GM19240 (cell line): ENCODE measurements around the gene REELD1.

Source experiments
- DNase-seq: peaks from one replicate; pipeline ENCODE4 v3.0.0; 2011; ENCODE audit warnings: low spot score; ENCODE audit not compliant: insufficient read length

REELD1 gene

DNA sequence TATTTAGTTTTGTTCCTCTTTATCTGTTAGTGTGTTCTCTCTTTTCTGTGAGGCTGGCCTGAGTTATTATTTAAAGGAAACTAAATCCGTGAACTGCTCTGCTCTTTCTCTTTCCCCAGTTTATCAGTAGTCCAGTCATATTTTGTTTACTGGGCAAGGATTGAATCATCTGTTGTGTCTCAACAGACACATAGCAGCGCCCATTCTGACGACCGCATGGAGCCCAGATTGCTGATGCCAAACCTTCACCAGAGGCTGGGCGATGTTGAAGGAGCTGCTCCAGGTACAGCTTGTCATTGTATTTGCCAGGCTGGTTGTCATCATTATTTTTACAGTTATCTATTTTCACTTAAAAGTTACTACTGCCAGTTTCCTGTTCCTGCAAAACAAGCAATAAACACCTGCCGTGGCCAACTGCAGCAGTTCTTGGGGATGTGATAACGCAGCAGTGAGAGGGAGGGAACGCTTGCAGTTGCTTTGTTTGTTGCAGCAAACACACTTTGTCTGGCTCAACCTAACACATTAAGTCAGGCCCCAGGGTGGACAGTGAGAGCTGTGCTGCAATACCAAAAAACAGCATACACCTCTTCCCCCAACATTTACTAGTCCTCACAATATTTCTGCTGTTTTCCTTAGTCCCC lies 10.1 kb downstream of the REELD1 start:
- no peak for DNase-seq

DNA sequence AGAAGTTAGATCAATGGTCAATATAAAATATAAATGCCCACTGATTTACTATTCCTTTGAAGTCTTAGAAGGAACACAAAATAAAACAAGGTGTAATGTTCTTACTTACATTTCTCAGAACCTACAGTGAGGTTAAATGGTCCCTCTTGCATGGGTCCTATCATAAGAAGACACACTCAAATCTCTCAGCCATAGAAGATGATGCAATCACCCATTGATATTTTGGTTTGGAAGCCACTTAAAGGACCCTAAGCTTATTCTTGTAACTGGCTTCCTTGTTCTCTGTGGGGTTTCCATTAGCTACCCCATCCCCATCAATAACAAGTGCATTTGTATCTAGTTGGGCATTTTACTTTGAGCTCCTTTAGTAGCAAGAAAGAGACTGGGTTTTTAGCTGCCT lies 15.1 kb downstream of the REELD1 start:
- DNase-seq = no peak

DNA sequence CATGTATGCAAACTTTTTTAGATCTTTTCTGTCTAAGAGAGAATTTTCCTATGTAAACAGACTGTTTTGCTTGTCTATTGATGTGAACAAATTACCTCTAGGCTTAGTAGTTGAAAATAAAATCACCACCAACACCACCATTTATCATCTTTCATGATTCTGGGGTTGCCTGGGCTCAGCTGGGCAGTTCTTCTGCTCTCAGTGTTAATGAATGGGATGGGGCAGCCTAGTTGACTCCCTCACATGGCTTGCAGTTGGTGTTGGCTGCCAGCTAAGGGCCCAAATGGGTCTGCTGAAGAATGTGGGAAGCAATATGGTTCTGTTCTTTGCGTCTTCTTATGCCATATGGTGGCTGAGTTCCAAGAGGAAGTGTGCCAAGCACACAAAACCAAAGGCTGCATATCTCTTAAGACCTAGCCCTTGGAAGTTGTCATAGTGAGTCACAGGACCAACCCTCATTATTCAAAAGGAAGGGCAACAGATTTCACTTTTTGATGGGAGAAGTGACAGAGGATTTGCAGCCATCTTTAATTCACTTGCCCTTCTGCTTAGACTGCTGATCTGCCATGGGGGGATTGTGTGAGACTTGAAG lies 17.9 kb downstream of the REELD1 start:
- no peak for DNase-seq

DNA sequence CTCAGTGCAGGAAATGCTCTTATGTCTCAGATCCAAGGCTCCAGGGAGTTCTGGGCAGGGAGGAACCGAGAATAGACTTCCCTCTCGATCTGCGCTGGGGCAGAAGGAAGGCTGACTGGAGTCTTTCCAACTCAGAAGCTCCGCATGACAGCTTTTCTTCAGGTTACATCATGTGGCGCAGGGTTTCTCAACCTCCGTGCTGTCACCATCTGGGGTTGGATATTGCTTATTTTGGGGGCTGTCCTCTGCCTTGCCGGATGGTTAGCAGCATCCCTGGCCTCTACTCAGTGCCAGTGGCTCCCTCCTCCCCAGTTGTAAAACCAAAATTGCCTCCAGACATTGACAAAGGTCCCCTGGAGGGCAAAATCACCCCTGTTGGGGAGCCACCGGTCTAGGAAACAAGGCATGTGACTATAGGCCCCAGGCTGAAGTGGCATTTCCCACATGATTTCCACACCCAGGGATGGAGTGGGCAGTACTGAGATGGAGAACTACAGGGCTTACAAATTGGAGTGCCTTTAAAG lies 21.4 kb downstream of the REELD1 start:
- DNase-seq = no peak

DNA sequence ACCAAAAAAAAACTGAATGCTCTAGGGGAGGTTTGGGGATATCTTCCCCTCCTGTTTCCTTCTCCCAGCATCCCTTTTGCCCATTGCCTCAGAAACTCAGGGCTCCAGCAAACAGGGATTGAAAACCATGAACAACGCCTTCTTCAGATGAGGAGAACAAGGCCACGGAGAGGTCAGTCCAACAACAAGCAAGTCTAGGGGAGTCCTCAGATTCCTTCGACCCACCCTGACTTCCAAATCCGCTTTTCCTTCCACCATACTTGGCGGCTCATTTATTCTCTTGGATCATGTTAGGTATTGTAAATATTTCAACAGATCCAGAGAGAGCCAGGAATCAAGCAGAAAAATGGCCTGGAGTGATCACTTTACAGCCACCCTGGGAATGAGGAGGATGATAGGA lies 21.9 kb downstream of the REELD1 start:
- DNase-seq = no peak

DNA sequence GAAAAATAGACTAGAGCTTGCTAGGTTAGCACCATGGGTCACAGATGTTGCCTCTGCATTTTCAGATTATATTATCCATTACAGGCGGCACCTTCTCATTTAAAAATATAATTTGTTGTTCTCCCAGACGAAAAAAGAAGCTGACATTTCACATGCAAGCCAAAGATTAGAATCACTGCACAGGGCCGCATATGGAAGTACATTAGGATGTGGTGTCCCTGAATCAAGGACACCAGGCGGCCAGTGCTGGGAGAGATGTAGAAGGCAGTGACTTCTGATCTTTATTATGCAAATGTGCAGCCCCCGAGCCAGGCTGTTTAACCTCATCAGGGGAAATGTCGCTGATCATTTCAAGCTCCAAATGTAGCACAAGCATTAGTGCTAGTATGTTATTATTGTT lies 22.8 kb downstream of the REELD1 start:
- no peak for DNase-seq

DNA sequence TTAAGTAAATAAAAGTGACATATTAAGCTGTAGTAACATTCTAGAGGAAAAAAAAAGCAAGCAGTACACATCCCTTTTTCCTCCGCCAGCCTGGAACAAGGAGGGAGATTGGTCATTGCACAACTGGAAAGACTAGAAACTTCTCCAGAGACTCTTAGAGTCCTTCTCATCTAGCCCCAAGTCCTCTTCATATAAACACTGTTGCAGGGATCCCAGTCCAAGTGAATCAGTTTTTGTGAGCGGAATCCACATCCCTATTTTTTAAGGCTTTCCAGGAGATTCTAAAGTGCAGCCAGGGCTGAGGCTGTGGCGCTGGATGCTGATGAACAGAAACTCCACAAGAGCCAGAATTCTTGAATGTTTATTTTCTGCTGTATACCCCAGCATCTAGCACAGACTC lies 23.8 kb downstream of the REELD1 start:
- no peak for DNase-seq

DNA sequence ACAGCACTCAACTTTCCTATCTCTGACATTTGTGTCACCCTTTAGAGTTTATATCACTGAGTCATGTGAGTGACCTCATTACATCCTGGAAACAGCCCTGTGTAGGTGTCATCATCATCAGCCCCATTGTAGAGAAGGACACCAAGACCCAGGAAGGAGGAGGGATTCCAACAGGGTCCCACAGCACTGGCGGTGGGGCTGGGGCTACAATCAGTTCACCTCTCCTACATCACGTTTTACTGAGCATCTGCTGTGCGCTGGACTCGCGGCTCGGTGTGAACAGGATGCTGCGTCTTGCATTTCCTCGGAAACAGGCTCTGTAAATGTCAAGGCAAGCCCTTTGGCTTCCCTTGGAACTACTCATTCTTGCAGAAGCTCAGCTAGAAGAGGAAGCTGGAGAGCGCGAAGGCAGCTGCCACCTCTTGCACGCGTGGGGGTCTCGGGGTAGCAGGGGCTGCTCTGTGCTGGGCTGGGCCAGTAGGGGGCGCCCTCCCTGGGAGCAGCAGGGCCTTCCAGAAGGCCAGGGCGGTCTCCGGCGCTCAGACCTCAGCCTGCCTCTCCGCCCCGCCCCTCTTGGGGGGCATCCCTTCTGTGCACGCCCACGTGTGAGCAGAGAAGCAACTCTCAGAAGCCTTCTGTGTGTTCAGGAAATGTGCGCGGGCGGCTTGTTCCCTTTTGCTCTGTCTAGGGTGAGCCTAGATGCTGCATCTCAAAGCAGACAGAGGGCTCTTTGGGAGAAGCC lies 29.0 kb downstream of the REELD1 start:
- peak; percentile 48 for DNase-seq

DNA sequence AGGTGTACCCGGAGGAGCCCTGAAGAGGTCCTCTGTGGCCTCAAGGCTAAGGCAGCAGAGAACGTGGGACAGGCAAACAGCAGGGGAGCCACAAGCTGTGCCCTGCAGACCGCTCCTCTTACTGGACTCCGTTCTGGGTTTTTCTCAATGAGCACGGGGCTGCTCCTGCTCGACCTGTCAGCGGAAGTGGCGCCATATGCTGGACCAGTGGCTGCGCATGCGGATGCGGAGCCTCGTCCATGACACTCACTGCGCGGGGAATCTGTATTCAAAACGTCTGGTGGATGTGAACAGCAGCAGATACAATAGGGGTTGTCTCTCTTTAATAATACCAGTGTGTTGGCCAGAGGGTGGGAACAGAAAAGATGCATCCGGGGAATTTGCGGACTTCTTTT lies 29.5 kb downstream of the REELD1 start:
- DNase-seq = no peak

DNA sequence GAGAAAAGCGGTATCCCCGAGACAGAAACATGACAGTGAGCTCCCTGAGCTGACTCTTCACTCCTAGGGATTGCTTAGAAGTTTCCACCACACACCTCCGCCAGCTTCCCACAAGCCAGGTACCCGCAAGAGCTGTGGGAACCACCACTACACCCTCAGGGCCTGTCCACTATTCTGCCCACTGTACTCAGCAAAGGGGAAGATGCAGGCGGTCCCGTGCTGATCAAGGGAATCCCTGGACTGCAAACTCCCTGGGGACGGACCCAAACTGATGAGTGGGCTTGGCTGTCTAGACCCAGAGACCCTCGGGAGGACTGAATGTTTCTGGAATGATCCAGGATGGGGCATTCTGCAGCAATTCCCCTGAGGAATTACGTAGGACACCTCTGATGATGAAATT lies 30.2 kb downstream of the REELD1 start:
- DNase-seq = no peak

DNA sequence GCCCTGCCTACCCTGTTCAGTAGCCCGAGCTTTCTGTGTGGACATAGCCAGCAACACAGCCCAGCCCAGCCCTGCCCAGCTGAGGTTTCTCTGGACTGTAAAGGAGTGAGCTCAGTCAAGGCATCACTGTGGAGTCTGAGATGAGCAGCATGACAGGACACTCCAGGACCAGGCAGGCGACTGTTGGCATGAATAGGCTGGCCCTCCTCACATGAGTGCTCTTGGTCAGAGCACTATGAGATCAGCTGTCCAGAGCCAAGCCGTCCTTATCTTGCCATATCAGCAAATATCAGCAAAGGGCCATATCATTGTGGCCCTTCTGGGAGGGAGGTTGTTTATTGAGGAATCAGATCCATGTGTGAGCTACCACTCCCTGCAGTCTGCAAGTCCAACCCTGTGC lies 30.9 kb downstream of the REELD1 start:
- no peak for DNase-seq

DNA sequence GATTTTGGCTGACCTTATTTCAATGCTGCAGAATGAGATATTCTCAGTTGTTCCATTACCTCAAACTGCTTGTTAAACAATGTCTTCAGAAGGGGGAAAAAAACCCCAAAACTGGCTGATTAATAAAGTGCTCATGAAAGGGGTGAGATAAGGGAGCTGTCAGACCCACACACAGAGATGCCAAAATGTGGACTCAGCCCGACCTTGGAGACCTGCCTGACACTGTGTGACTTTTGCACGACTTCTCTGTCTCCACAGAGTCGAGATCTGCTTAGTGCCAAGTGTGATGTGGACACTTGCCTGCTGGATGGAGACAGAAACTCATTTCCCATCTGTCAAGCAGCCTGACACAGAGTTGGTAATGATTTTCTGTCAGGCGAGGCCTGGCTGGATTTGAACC lies 31.5 kb downstream of the REELD1 start:
- DNase-seq = no peak

DNA sequence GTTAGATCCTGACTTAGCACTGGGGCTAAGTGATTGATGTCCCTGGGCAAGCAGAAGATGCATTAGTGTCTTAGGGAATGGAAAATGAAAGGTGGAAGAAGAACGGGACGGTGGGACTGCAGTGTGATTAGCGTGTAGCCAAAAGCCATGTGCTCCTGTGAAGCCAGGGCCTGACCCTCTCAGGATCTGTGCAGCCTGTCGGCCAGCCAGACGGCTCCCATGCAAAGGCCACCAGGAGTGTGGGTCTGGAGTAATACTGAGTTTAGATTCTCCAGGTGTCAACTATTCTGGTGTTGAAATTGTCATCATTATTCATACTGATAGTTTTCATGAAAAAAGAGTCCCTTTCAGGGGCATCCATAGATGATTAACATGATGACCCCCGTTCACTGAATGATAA lies 32.0 kb downstream of the REELD1 start:
- no peak for DNase-seq

DNA sequence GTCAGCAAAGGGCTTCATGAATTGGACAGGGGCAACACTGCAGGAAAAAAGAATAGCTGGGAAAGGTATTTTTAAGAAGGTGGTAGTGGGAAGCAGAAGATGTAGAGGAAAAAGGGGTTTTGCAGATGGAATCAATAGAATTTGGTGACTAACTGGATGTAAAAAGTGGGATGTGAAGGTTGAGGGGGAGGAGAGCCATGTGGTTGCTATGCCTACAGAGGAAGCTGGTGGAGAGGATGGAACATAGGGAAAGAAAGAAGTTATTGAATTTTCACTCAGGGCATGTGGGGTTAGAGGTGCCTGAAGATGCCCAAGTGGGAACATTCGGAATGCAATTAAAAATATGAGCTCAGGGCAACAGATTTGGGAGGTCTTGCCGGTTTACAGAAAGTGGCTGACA lies 33.0 kb downstream of the REELD1 start:
- DNase-seq = no peak

DNA sequence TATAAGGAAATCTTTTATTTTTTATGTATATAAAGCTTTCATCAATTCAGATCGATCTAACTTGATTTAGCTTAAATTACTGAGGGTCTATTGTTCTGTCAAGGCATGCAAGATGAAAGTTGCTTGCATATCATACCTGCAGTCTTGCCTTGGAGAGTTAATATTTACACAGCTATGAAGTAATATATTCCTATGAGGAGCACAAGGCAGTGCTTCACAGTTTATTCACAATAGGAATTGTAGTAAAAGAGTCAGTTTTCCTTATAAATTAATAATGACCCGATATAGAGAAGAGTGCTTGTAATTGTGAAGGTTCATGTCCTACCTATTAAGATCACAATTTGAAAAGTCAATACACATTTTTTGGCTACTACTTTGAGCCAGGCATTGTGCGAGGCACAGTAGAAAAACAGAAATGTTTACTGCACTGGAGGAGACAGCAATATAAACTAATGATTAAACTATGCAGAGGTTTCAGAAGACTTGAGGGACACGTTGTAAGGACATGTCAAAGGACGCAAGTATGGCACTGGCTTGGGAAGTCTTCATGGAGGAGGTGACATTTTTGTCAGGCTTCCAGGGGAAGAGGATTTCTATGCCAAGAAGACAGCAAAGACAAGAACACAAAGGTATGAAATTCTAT lies 38.8 kb downstream of the REELD1 start:
- no peak for DNase-seq

DNA sequence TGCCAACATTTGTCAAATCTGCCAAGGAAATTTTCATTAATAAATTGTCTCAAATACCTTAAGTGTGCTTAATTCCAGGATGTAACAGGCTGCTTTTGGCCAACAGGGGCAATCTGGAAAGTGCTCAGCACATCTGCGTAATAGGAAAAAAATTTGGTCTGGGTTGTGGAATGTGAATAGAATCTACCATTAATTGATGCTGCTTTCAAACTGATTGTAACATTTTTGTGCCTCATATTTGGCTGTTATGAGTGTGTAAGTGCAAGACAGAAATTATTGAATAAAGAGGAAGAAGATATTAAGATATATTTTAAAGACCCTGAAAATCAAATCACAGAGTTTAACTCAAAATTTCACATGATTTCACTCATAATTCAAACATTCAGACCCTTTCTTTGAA lies 41.1 kb downstream of the REELD1 start:
- DNase-seq = no peak

DNA sequence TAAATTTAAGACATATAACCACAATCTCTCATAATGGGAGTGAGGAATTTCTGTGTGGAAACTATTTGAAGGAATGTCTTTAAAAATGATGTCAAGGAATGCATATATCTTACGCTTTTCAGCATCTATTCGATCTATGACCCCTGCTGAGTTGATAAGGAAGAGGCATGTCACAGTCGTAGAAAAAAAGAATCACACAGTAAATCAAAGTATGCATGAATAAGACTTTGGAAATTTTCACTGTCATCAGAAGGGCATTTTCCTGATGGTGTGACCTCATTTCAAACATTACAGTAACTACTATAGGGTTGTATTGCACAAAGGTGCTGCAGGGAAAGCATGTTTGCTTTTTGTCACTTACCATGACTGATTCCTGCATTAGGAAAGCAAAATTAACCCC lies 41.5 kb downstream of the REELD1 start:
- no peak for DNase-seq

DNA sequence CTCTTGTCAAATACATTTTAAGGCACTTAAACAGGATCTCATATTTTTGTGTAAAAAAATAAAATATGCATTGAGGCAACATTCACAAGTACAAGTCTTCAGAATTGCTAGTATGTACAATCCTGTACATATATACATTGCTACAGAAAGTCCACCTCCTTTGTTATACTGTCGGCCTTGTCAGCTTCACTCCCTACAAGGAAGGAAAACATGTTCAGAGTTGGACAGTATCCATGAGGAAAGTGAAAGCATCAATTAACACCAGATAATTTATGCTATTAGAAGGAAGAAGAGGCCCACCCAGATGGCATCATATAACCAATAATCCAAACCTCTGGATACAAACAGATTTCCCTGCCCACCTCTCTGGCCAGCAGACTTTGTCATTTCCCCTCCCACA lies 42.0 kb downstream of the REELD1 start:
- DNase-seq = no peak

DNA sequence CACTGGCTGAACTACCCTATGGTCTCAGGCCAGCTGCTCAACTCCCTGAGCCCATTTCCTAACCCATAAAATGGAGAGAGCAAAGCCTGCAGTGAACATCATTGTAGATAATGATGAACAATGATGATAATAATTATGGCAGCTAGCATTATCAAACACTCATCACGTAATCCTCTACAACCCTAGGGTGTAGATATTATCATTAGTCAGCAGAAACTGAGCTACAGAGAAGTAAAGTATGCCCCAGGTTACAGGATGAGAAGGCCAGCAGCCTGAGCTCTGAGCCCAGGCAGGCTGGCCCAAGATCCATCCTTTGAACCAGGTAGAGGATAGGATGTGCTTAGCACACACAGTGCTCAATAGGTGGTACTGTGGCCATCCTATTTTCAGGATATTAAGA lies 43.2 kb downstream of the REELD1 start:
- no peak for DNase-seq

DNA sequence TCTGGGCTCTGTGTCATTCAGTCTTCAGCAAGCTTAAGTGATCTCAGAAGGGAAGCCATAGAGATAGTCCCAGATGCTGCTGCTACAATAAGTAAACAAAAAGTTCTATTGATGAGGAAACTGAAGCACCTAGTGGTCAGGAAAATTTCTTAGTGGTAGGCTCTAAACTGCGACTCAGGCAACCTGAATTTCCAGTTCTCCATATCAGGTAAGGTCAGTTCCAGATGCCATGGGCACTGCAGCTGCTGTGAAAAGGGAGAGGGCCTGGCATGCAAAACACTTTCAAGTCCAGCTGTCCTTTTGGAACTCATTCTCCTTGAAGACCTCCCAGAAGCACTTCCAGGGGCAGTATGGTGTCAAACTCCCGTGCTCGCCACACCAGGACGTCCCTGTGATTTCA lies 46.2 kb downstream of the REELD1 start:
- no peak for DNase-seq

DNA sequence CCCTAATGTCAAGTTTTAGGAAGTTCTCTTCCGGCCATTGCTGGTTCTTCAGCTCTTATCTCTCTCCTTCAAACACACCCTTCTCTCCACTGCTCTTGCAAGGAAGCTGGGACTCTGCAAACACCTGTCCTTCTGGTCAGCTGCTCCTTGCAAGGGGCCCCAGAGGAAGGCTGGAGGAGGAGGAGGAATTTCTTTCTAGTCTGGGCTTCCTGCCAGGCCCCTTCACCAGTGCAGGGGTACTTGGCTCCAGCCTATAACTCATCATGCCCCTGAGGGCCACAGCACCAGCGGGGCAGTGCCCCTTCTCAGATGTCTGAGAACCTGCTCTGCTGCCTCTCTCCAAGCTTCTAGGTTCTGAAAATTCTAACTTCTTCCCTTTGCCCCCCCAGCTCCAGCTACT lies 46.7 kb downstream of the REELD1 start:
- no peak for DNase-seq

DNA sequence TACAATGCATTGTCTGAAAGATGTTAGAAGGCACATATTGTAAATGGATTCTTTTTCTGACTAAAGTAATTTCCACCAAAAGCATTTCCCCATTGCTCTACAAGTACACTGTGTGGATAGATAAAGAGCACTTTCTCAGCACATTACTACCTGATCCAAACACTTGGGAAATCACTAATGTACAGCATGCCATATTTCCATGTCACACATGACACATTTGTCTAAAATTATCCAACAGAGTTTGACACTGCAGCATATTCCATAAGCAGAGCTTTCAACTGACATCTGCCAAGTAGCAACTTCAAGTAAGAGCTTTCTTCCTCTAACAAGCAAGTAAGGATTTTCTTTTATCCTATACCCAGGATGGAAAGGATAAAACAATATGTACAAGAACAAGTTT lies 49.5 kb downstream of the REELD1 start:
- DNase-seq = no peak
